ENCODE results near the gene TSPAN14.

TSPAN14 gene

DNA sequence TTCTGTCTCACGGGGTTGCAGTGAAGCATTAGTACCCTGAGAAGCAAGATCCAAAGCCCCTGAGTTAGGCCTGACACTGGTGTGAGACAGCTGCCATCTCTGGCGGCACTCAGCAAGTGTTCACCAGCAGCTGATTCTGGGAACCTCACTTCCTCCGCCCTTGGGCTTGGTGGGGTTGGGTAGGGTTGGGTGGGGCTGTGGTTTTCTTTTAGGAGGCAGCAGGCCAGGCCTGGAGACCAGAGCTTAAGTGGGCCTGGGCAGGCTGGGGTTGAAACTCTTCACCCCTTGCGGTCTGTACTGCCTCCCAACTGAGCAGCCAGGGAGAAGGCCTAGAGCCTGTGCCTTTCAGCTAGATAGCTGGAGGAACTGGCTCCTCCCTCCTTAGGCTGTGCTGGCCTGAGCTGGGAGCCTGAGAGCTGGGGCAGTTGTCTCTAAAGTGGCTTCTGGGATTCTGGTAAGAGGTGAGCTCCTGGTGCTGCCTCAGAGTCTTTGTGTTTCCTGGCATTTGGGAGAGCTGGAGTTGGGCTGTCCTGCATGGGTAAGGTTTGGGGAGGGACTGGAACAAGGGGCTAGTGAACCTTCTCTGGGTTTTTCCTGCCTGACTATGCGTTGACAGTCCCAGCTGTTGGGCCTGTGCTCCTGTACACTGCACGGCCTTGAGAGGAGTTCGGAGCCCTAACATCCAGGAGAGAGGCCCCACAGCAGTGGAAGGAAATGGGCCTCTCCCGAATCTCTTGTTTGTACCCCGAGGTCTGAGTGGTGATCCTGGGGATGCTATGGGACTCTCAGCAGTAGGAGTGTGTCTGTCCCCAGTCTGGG, 5.1 kb downstream of the TSPAN14 start:
- Histone ChIP-seq H3K27me3 (ENCODE audit: insufficient read depth, low read length) (no peaks in the 10 kb centered on the region), H3K36me3 (ENCODE audit: insufficient read depth, low read depth, low read length) (no peaks in the 10 kb centered on the region), H3K4me1 (ENCODE audit: insufficient read depth, low read length) (peaks cover 53% of the 10 kb centered on the region), H3K4me3 (ENCODE audit: low read length) (no peak overlapping the region), H3K27ac (ENCODE audit: low read length) (no peak overlapping the region), H3K9me3 (ENCODE audit: insufficient read depth, low read depth, low read length) (no peaks in the 10 kb centered on the region), H3K9ac (ENCODE audit: low read depth, low read length) (peak overlapping the region; percentile 30; the same call in 1 of the 2 replicates)

DNA sequence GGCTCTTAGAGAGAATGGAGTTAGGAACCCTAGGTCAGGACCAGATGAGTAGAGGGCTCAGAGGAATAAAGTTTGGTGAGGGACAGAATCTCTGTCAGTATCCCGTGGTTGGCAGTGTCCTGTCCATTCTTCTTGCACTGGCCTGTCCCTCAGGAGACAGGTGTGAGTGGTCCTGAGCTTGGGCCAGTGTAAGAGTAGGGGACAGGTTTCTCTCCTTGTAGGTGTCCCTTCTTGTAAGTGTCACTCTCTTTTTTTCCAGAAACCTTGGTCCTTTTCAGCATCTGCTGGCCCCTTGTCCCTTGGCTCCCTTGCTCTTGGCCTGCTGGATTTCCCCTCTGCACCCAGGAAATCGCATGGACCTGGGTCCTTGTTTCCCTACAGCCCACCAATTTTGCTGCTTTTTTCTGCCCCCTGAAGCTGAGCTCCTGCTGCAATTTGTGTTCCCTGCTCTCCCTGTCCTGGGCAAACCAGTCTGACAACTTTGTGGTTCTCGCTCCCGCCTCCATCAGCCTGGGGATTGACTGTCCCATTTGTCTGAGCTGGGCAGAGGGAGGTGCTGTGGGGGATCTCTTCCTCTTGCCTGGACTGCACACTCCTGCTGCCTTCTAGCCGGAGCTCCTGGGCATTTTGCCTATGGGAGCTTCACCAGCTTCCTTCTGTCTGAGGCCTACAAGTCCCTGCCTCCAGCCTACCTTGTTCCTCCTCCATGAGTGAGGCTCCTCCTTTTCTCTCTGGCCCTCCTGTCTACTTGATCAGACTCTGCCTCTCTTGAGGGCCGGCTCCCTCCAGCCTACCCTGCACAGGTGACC, 6.5 kb downstream of the TSPAN14 start:
- H3K27ac ChIP-seq (ENCODE audit: low read length), result peak overlapping the region; percentile 25
- no peaks in the 10 kb centered on the region for H3K9me3 ChIP-seq (ENCODE audit: insufficient read depth, low read depth, low read length)
- no peaks in the 10 kb centered on the region for H3K36me3 ChIP-seq (ENCODE audit: insufficient read depth, low read depth, low read length)
- no peaks in the 10 kb centered on the region for H3K27me3 ChIP-seq (ENCODE audit: insufficient read depth, low read length)
- peaks cover 66% of the 10 kb centered on the region for H3K4me1 ChIP-seq (ENCODE audit: insufficient read depth, low read length)
- peak overlapping the region; percentile 38; the same call in 1 of the 2 replicates for H3K9ac ChIP-seq (ENCODE audit: low read depth, low read length)
- H3K4me3 ChIP-seq (ENCODE audit: low read length), result peak overlapping the region; percentile 52

DNA sequence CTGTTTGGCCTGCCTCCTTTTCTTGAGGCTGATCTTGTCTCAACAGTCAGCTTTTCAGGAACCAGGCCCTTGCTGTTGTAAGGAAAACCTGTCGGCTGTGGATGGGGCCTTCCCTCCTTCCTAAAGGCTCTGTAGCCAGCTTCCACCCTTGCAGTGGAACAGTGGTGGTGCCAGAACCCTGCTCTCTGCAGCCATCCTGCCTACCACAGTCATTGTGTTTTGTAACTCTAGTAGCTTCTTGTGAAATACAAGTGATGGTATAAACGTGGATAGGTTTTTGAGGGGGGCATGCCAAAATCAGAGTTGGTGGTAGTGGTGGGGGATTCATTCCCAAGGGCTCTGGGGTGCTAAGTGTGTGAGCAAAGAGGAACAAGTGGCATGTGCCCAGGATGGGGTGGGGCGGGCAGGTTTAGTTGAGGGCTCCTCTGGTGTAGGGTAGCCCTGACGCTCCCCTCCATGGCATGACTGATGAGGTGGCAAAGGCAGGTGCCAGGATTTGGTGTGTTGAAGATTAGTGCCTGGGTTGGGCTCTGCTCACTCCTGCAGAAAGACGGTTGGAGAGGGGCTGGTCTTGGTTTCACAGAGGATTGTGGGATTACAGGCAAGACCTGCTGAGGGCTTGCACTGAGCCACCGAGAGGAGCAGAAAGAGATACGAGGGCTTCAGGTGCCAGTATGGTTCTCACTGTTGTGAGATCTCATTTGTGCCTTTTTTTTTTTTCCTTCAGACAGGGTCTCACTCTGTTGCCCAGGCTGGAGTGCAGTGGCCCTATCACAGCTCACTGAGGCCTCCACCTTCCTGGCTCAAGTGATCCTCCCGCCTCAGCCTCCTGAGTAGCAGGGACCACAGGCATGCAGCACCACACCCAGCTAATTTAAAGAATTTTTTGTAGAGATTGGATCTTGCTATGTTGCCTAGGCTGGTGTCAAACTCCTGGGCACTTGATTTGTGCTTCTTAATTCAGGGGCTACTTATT, 7.4 kb downstream of the TSPAN14 start:
- H3K9me3 ChIP-seq (ENCODE audit: insufficient read depth, low read depth, low read length), result no peaks in the 10 kb centered on the region
- H3K27me3 ChIP-seq (ENCODE audit: insufficient read depth, low read length), result peaks cover 7% of the 10 kb centered on the region; the same call in 1 of the 2 replicates
- H3K4me3 ChIP-seq (ENCODE audit: low read length), result peak overlapping the region; percentile 52; the same call in 1 of the 2 replicates
- peak overlapping the region; percentile 25 for H3K27ac ChIP-seq (ENCODE audit: low read length)
- peak overlapping the region; percentile 38; the same call in 1 of the 2 replicates for H3K9ac ChIP-seq (ENCODE audit: low read depth, low read length)
- H3K36me3 ChIP-seq (ENCODE audit: insufficient read depth, low read depth, low read length), result no peaks in the 10 kb centered on the region
- peaks cover 74% of the 10 kb centered on the region for H3K4me1 ChIP-seq (ENCODE audit: insufficient read depth, low read length)

DNA sequence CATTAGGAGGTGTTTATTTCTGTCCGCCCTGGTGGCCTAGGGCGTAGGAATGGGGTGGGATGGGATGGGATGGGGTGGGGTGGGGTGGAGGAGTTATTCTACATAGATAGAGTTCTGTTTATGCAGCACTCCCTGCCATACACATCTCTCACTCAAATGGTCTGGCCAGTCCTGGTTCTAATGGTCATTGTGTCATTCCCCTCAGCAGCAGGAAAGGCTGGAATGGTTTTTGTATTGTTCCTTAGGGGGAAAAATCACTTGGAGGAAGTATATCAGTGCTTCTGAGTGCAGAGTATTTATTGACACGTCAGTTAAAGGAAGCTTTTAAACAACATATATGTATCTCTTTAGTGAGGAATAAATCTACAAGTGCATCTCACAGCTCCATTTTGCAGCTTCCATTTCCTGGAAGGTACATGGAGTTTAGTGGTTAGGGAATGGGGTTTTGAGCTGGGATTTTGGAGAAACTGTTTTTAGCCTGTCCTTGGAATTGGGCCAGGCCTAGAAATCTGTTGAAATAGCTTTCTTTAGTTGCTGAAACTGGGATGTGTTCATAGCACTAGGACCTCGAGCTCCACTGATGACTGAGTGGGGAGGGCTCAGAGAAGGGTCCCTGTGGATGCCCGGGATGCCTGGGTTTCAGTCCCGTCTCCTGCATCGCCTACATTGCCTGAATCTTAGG, 8.3 kb downstream of the TSPAN14 start:
- H3K9me3 ChIP-seq (ENCODE audit: insufficient read depth, low read depth, low read length), result no peaks in the 10 kb centered on the region
- H3K4me3 ChIP-seq (ENCODE audit: low read length), result no peak overlapping the region
- no peak overlapping the region for H3K27ac ChIP-seq (ENCODE audit: low read length)
- H3K27me3 ChIP-seq (ENCODE audit: insufficient read depth, low read length), result peaks cover 15% of the 10 kb centered on the region; the same call in 1 of the 2 replicates
- peaks cover 82% of the 10 kb centered on the region for H3K4me1 ChIP-seq (ENCODE audit: insufficient read depth, low read length)
- no peak overlapping the region for H3K9ac ChIP-seq (ENCODE audit: low read depth, low read length)
- no peaks in the 10 kb centered on the region for H3K36me3 ChIP-seq (ENCODE audit: insufficient read depth, low read depth, low read length)

DNA sequence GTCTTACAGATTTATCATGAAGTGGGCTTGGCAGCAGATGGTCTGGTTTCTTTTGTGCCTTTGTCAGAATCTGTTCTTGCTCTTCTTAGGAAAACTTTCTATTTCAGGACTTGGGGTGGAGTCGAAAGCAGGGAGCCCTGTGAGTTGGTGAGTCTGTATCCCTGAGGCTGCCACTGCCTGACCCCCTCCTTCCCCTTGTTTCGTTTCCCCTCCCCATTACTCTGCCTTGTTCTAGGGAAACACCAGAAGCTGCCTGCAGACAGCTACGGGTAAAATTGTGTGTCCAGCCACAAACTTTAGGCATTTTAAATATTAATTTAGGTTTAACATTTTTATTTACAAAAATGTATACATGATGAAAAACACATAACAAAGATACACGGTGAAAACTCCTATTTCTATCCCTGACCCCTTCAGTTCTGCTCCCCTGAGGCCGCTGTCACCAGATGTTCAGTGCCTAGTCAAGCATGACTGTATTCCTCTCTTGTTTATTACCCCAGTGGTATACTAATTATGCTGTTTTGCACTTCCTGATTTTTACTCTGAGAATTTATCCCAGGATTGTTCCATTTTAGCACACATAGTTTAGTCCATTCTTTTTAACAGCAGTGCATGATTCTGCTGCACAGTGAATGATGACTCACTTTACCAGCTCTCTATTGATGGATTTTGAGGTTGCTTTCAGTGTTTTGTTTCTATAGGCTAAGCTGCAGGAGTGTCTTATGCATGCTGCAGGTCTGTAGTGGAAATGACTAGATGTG, 9.1 kb downstream of the TSPAN14 start:
- H3K36me3 ChIP-seq (ENCODE audit: insufficient read depth, low read depth, low read length), result no peaks in the 10 kb centered on the region
- H3K4me3 ChIP-seq (ENCODE audit: low read length), result 0 out of 2 replicates have a peak overlapping the region, but pooled peaks have one; percentile 12
- no peak overlapping the region for H3K9ac ChIP-seq (ENCODE audit: low read depth, low read length)
- peaks cover 15% of the 10 kb centered on the region; the same call in 1 of the 2 replicates for H3K27me3 ChIP-seq (ENCODE audit: insufficient read depth, low read length)
- peaks cover 84% of the 10 kb centered on the region for H3K4me1 ChIP-seq (ENCODE audit: insufficient read depth, low read length)
- no peaks in the 10 kb centered on the region for H3K9me3 ChIP-seq (ENCODE audit: insufficient read depth, low read depth, low read length)
- H3K27ac ChIP-seq (ENCODE audit: low read length), result no peak overlapping the region

DNA sequence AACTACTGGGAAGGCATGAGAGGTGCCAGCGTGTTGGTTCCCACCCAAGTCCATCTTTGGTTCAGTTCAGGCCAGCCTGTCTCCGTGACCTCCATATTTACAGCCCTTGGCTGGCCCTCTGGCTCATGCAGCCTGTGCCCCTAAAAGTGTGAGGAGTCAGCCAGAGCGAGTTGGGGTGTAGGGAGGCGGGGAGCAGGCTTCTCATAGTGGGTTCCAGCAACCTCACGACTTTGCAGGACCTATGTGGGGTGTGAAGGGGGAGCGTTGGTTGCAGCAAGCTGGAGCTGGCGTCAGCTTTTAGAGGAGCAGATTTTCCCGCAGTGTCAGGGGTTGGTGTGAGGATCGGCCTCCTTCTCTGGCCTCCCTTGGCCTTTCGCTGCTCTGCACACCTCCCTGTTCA, 9.8 kb downstream of the TSPAN14 start:
- Histone ChIP-seq H3K27me3 (ENCODE audit: insufficient read depth, low read length) (peaks cover 21% of the 10 kb centered on the region), H3K4me1 (ENCODE audit: insufficient read depth, low read length) (peaks cover 81% of the 10 kb centered on the region), H3K36me3 (ENCODE audit: insufficient read depth, low read depth, low read length) (no peaks in the 10 kb centered on the region), H3K4me3 (ENCODE audit: low read length) (no peak overlapping the region), H3K9ac (ENCODE audit: low read depth, low read length) (peak overlapping the region; percentile 90; the same call in 1 of the 2 replicates), H3K9me3 (ENCODE audit: insufficient read depth, low read depth, low read length) (no peaks in the 10 kb centered on the region), H3K27ac (ENCODE audit: low read length) (no peak overlapping the region)

DNA sequence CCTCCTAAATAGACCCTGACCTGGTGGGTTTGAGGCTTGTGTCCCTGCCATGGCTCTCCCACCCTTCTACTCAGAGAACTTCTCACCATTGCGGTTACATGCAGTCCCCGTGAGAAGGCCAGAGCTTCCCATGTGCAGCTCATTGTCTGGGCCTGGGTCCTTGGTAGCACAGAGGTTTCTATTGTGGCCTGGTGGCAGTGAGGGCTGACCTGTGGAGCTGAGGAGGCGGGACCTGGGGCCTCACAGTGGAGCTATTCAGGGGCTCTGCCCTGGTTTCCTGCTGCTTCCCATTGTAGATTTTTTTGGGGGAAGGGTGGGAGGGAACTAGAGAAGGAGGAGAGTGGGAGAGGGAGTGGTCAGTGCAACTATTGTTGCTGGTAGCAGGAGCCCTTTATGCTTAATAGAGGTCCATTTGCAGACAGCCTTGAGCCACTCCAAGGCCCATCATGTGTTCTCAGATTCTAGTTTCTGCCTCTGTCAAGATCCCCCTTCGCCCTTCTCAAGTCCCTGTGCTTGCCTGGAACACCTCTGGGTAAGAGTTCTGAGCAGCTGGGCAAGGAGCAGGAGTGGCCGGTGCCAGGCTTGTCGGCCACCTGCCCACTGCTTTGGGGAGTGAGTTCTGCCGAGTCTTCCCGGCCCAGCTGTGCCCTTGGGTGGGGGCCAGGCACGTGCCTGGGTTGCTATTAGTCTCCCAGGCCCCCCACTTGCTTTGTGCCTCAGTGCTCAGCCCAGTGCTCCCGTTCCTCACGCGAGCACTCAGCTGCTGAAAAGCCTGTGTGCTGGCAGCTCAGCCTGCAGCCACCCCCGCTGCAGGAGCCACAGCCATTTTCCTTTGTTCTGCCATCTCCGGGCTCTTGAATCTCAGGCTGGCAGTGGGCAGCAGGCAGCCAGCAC, 10.7 kb downstream of the TSPAN14 start:
- Histone ChIP-seq H3K27me3 (ENCODE audit: insufficient read depth, low read length) (peaks cover 29% of the 10 kb centered on the region), H3K36me3 (ENCODE audit: insufficient read depth, low read depth, low read length) (peaks cover 3% of the 10 kb centered on the region; the same call in 1 of the 2 replicates), H3K9ac (ENCODE audit: low read depth, low read length) (peak overlapping the region; percentile 90), H3K27ac (ENCODE audit: low read length) (peak overlapping the region; percentile 89), H3K4me3 (ENCODE audit: low read length) (peak overlapping the region; percentile 61; the same call in 1 of the 2 replicates), H3K9me3 (ENCODE audit: insufficient read depth, low read depth, low read length) (no peaks in the 10 kb centered on the region), H3K4me1 (ENCODE audit: insufficient read depth, low read length) (peaks cover 72% of the 10 kb centered on the region)

DNA sequence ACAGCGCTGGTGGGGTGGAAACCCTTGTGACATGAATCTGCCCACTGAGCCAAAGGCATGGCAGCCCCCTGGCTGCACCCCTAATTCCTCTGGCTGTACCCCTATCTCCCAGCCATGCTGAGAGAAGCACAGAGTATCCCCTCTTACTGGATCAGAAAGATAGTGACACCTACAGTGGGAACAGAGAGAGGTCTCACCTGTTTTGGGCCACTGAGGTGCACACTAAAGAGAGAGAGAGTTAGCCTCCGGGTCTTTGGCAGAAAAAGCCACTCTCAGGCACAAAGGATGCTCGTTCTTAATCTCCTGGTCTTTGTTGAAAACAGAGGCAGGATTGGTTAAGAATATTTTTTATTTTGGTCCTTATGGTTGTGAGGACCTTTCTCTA, 11.3 kb downstream of the TSPAN14 start:
- Histone ChIP-seq H3K27me3 (ENCODE audit: insufficient read depth, low read length) (peaks cover 29% of the 10 kb centered on the region), H3K9ac (ENCODE audit: low read depth, low read length) (peak overlapping the region; percentile 90), H3K36me3 (ENCODE audit: insufficient read depth, low read depth, low read length) (peaks cover 6% of the 10 kb centered on the region; the same call in 1 of the 2 replicates), H3K27ac (ENCODE audit: low read length) (peak overlapping the region; percentile 57), H3K9me3 (ENCODE audit: insufficient read depth, low read depth, low read length) (no peaks in the 10 kb centered on the region), H3K4me3 (ENCODE audit: low read length) (peak overlapping the region; percentile 61; the same call in 1 of the 2 replicates), H3K4me1 (ENCODE audit: insufficient read depth, low read length) (peaks cover 66% of the 10 kb centered on the region)

DNA sequence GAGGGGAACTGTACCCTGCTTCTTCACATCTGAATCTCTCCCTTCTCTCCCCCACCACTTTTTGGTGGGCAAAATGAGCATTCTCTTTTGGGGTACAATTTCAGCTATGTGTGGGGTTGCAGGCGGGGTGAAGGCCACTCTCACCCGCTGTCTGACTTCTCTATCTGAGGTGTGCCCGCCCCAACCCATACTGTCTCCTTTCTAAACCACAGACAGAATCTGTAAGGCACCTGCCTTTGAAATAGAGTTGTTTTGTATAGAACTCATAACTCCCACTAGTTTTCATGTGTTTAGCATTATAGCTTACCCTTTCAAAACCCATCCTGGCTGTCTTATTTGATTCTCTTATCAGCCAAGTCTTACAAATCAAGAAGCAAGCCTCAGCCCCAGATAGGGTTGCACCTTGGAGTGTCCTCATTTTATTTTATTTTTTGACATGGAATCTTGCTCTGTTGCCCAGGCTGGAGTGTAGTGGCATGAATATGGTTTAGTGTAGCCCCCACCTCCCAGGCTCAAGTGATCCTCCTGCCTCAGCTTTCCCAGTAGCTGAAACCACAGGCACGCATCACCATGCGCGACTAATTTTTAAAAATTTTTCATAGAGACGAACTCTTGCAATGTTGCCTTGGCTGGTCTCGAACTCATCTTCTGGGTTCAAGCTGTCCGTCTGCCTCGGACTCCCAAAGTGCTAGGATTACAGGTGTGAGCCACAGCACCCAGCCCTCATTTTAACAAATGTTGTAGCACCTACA, 11.9 kb downstream of the TSPAN14 start:
- peaks cover 61% of the 10 kb centered on the region for H3K4me1 ChIP-seq (ENCODE audit: insufficient read depth, low read length)
- peak overlapping the region; percentile 57 for H3K27ac ChIP-seq (ENCODE audit: low read length)
- no peaks in the 10 kb centered on the region for H3K9me3 ChIP-seq (ENCODE audit: insufficient read depth, low read depth, low read length)
- peaks cover 12% of the 10 kb centered on the region; the same call in 1 of the 2 replicates for H3K36me3 ChIP-seq (ENCODE audit: insufficient read depth, low read depth, low read length)
- H3K9ac ChIP-seq (ENCODE audit: low read depth, low read length), result peak overlapping the region; percentile 90
- peak overlapping the region; percentile 61; the same call in 1 of the 2 replicates for H3K4me3 ChIP-seq (ENCODE audit: low read length)
- peaks cover 29% of the 10 kb centered on the region for H3K27me3 ChIP-seq (ENCODE audit: insufficient read depth, low read length)
